G401 (cell line): Measurements from ENCODE around the gene SLCO6A1. TPM values are rescaled to one million over a fixed set of nuclear protein-coding genes. Genes with fewer than 3 reads are reported as not detected.

Source experiments
- DNase-seq: peaks from one replicate; pipeline ENCODE4 v3.0.0-alpha.2; 2015; ENCODE audit warnings: low spot score
- in situ Hi-C: cut with HindIII; loops from 2 replicates; pipeline ENCODE4 v1.10.0; 2016; ENCODE audit warnings: low sequenced_read_pairs, mixed read lengths
- total RNA-seq: library from RNA; depleted of rRNA; stranded (reverse); fragments of >200 nt; shearing (Covaris generic); gene quantifications from 2 replicates; pipeline ENCODE4 v1.2.3, GENCODE V29; 2014; rRNA removed

The SLCO6A1 gene
- total RNA-seq, 1 experiment from 2014 or later = not detected

DNA sequence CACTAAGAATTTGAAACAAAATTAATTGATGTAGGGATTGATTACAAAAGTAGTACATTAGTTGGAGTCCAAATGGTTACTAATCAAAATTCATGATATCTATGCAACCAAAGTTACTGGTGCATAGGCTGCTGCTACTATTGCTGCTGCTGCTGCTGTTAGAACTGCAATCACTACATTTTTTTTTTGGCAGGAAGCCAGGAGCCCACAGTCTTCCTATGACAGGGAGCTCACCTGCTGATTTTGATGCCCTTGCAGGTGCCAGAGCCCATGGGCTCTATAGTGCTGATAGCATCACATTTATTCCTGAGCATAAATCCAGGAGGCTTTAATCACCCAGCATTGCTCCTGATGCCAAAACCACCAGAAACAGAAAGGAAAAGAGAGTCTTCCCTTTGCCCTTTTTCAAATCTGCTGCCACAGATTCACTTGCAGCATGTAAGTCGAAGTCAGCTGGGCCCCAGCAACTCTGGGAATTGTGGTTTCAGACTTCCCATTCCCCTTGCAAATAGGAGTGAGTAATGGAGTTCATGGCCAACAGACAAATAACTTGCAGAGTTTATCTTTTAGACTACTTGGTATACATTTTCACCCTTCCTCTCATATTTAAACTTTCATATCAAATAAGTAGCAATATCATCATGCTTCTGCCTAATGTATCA, 17.6 kb downstream of the SLCO6A1 start:
- no peak for DNase-seq
- in situ Hi-C loops = no loop called here

GRCh38 chr5:102453716-102454115, 45.1 kb downstream of the SLCO6A1 start:
- in situ Hi-C loops = no loop called here
- DNase-seq = no peak

GRCh38 chr5:102451082-102451481, 47.7 kb downstream of the SLCO6A1 start:
- no peak for DNase-seq
- in situ Hi-C loops = no loop called here

DNA sequence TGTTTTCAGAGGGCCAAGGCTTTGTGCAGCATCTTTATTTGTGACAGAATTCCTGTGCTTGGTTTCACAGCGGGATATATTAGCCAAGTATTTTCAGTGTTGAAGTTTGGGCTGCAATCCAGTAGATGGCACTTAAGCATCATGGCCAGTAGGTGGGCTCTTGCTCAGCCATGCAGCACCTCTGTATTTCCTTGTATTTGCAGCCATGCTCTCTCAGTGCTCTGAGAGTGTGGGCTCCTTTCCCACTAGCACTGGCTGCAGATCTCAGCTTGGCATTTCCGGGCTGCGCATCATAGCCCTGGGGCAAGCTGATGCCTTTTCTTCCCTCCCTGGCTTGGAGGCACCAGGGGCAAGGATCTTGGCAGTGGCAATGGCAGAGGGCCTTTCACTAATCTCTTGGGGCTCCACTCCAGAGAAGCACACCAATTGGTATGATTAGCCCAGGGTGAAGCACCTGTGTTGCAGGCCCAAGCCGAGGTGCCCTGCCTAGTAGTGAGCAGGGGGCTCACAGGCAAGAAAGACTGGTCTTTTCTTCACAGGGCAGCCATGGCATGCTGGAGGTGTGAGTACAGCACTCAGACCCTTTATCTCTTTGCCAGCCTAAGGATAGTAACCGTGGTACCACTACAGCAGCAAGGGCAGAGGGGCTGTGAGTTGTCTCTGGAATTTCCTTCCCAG, 48.3 kb downstream of the SLCO6A1 start:
- in situ Hi-C loops = no loop called here
- no peak for DNase-seq

- no peak for DNase-seq
- in situ Hi-C loops = no loop called here
Measured at GRCh38 chr5:102433473-102433872, 65.3 kb downstream of the SLCO6A1 start.

- DNase-seq = no peak
- in situ Hi-C loops = no loop called here
Measured at GRCh38 chr5:102421647-102422046, 77.2 kb downstream of the SLCO6A1 start.

DNA sequence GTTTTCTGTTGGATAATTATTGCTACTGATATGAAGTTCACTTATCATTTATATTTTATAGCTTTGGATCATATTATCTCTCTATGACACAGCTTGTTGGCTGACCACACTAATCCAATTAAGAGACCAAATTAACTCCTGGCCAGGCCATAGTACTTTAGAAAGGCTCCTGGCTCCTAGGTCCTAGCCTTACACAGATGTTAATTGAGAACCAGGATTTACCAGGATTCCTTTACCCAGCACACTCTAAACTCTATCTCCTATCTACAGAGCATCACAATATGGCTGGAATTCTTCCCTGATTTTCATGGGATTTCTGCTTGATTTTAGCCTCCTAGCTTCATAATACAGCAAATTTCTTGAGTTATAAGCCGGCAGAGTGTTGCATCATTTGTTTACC, 80.3 kb downstream of the SLCO6A1 start:
- no peak for DNase-seq
- in situ Hi-C loops = no loop called here

DNA sequence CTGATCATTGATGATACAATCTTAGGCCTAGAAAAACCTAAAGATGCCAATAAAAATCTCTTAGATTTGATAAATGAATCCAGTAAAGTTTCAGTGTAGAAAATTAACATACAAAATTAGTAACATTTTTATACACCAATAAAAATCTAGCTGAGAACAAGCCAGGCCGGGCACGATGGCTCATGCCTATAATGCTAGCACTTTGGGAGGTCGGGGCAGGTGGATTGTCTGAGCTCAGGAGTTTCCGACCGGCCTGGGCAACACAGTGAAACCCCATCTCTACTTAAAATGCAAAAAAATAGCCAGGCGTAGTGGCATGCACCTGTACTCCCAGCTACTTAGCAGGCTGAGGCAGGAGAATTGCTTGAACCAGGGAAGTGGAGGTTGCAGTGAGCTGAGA, 84.4 kb downstream of the SLCO6A1 start:
- in situ Hi-C loops = no loop called here
- no peak for DNase-seq

DNA sequence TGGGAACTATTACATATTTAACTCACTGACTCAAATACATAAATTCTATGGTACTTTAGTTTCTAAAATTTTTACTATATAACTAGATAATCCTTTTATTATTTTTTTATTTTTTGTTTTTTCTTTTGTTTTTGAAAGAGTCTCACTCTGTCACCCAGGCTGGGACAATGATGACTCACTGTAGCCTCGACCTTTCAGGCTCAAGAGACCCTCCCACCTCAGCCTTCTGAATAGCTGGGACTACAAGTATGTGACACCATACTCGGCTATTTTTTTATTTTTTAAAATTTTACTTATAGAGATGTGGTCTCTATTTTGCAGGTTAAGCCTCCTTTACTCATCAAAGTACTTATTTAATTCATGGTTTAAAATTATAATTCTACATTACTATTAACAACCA, 110.6 kb downstream of the SLCO6A1 start:
- DNase-seq = no peak
- in situ Hi-C loops = no loop called here

DNA sequence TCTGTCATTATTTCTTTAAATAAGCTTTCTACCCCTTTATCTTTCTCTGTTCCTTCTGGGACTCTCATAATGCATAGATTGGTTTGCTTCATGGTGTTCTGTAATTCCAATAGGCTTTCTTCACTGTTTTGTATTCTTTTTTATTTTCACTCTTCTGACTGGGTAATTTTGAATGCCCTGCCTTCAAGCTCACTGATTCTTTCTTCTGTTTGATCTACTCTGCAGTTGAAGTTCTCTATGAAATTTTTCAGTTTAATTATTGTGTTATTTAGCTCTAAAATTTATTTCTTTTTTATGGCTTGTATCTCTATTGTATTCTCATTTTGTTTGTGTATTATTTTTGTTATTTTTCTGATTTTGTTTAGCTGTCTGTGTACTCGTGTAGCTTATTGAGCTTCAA, 113.4 kb downstream of the SLCO6A1 start:
- in situ Hi-C loops = no loop called here
- DNase-seq = no peak

DNA sequence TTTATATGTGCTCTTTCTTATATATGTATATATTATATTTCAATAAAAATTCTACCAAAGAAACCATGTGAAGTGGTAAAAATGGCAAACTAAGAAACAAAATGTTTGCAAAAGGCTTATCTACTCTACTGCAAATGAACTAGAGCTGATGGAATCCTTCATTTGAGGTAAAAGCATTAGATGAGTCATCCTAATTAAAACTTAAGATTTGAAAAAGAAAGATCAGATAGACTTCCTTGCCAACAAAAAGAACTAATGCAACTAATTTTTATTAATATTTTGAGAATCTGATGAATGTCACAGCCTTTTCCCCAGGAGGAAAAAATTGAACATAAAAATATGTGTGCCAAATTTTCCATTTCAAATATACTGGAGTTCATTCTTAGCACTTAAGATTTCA, 118.6 kb downstream of the SLCO6A1 start:
- no peak for DNase-seq
- in situ Hi-C loops = no loop called here

DNA sequence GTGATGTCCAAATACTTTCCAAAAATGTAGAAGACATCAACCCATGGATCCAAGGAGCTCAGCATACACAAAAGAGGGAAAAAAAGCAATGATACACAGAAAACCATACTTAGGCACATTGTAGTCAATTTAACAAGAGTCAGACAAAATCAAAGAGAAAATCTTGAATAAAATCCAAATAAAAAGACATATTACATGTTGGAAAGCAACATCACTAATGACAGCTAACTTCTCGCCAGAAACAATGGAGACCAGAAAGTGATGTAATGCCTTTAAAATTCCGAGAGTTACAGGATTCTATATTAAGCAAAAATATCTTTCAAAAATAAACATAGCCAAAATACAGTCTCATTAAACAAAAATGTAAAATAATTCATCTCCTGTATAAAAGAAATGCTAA, 122.9 kb downstream of the SLCO6A1 start:
- in situ Hi-C loops = no loop called here
- no peak for DNase-seq

DNA sequence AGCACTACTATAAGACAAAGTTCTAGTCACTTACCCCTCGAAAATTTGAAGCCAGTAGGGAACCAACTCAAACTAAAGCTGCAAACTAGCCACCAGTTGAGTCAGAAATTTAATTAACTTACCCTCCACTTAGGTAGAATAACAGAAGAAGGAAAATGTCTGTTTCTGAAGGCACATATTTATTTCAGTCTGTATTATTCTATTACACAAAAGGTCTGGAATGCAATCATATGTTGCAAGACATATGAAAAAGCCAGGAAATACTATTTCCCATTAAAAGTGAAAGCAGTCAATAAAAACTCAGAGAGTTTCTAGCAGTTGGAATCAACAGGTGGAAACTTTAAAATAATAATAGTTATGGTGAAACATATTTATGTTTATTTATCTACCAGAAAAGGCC, 123.5 kb downstream of the SLCO6A1 start:
- in situ Hi-C loops = no loop called here
- no peak for DNase-seq

DNA sequence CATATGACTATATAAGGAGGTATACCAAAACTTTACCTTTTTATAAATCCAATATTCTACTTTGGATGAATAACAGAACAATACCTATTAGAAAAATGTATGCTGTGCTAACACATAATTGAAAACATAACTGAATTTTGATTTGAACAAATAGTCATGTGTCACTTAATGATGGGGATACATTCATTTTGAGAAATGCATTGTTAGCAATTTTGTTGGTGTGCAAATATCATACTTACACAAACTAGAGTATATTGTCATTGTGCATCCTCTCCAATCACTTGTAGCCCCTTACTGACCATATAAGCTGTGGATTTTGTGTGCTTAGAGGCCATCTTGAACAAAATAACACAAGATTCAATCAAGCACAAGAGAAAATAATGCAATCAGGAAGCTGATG, 130.4 kb downstream of the SLCO6A1 start:
- in situ Hi-C loops = no loop called here
- no peak for DNase-seq

- no peak for DNase-seq
- in situ Hi-C loops = no loop called here
Measured at GRCh38 chr5:102341681-102342288, 157.0 kb downstream of the SLCO6A1 start.

DNA sequence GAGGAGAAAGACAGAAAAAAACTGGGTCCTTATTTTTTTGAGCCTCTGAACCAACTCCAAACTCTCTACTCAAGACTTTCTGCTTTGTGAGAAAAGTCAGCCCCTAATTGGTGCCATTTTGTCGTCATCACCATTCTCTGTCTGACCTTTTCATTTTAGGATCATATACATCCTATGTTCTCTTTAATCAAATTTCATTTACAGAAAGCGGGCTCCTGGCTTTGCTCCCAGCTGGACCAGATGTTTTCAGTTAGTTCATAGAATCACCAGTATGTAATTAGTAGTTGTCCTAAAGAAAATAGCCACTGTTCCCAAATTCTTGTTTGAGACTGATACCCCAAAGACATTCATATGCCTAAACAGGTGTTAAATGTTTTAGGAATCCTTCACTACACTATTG, 174.1 kb downstream of the SLCO6A1 start:
- DNase-seq = no peak
- in situ Hi-C loops = no loop called here

Other genes with a start within 250 kb of the SLCO6A1 start
- not detected in 2 replicates for gene SLCO4C1, start 202.7 kb downstream of the SLCO6A1 start, total RNA-seq